IPS-18c (cell line): ENCODE measurements around the gene MED6.

Experiments used
- H3K4me3 ChIP-seq: 2 replicates; pipeline ENCODE4 v1.7.0; 2013; ENCODE audit warnings: low read depth, mild to moderate bottlenecking, low read length, moderate library complexity; ENCODE audit not compliant: insufficient read depth
- H3K9me3 ChIP-seq: one replicate; pipeline ENCODE4 v1.6.1; 2013; ENCODE audit warnings: mild to moderate bottlenecking, low read length, moderate library complexity; ENCODE audit not compliant: control insufficient read depth, insufficient read depth

The MED6 gene, protein sequence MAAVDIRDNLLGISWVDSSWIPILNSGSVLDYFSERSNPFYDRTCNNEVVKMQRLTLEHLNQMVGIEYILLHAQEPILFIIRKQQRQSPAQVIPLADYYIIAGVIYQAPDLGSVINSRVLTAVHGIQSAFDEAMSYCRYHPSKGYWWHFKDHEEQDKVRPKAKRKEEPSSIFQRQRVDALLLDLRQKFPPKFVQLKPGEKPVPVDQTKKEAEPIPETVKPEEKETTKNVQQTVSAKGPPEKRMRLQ

DNA sequence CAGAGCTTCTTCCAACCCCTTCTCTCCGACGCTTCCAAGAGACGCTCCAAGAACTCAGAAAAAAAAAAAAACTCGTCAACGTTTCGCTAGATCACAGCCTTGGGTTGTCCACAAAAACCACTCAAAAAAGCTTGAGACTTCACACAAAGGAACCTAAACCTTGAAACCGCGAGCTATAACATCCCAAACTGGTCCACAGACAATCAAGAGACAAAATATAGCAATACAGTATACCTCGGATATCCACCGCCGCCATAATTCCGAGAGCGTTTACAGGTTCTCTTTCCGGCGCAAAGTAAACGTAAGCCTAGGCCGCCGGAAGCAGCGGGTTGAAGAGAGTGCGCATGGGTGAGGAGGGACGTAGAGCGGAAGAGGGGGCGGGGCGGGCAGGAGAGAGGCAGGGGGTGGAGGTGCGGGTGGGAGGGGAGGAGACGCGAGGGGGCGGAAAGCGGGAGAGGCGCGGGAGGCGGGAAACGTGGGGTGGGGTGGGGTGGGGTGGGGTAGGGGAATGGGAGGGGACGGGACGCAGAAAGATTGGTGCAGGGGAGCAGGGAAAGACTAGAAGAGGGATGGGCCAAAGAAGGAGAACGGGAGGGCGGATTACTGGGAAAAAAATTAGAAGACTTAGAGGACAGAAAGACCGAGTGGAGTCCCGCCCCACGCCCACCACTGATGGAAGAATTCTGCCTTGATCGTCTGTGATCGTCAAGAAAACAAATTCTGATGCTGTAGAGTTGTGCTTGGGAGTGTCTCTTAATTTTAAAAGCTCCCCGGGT, at the start of gene MED6:
Gene MED6, minus strand, starts transcription at position 274 of the 776 bp plus-strand sequence. Its CDS starts 18 bp downstream, at position 256.
- H3K9me3 ChIP-seq, result no peaks in the 10 kb centered on the region
- H3K4me3 ChIP-seq, result peak within 1 kb of the TSS; percentile 65

DNA sequence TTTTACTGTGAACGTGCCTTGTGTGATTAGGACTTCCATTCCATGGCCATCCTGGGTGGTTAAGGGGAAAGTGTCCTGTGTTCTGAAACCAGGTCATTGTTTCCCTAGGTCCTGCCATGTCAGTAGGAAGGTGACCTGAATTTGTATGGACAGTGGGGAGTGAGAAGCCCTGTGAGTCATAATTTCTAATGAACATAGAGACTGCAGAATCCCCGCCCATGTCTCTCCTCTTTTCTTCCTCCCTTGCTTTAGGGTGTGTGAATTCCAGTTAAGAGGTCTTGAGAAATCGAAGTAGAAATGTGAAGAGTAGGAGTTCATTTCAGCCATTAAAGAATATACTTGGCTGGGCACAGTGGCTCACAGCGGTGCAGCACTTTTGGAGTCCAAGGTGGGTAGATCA, 49.3 kb upstream of the MED6 start:
- Histone ChIP-seq H3K4me3 (no peak overlapping the region), H3K9me3 (no peaks in the 10 kb centered on the region)

- Histone ChIP-seq H3K4me3 (no peak overlapping the region), H3K9me3 (no peaks in the 10 kb centered on the region)
Observed at GRCh38 chr14:70648346-70648745, 47.9 kb upstream of the MED6 start.

- Histone ChIP-seq H3K4me3 (no peak overlapping the region), H3K9me3 (no peaks in the 10 kb centered on the region)
Observed at GRCh38 chr14:70646705-70647104, 46.2 kb upstream of the MED6 start.

- H3K4me3 ChIP-seq, result no peak overlapping the region
Observed at GRCh38 chr14:70645892-70646291, 45.4 kb upstream of the MED6 start.

GRCh38 chr14:70643967-70644366, 43.5 kb upstream of the MED6 start:
- Histone ChIP-seq H3K9me3 (no peaks in the 10 kb centered on the region), H3K4me3 (peak overlapping the region; percentile 82; the same call in 1 of the 2 replicates)

More at GRCh38 chr14:70645892-70646291, 45.4 kb upstream of the MED6 start:
- H3K9me3 ChIP-seq, result no peaks in the 10 kb centered on the region

- no peaks in the 10 kb centered on the region for H3K9me3 ChIP-seq
- H3K4me3 ChIP-seq, result peak overlapping the region; percentile 82
Observed at GRCh38 chr14:70642303-70643235, 42.1 kb upstream of the MED6 start.

DNA sequence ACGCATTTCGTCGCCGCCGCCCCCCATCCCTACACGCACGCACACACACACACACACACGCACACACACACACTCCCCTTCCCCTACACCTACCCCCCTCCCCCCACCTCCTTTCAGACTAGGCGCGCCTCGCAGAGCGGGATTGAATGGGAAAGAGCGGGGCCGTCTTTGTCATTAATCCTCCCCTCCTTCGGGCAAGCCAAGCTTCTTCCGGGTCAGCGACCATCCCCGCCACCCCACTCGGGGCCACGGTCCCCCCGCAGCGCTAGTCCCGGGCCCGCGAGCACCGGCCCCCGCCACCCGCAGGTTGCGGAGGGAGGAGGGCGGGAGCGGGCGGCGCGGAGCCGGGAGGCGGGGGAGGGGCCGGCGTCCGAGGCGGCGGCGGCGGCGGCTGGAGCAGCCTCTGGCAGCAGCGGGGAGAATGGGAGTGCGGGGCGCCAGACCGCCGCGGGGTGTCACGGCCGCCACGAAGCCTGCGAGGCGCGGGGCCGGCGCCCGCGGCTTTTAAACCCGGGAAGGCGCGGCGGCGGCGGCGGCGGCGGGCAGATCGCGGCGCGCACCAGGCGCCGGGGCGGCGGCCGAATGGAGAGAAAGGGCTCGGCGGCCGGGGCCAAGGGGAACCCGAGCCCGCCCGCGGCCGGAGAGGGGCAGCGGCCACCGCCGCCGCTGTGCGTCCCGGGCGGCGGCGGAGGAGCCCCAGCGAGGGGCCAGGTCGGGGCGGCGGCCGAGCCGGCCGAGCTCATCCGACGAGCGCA, 41.3 kb upstream of the MED6 start, which contains the start of gene TTC9:
Gene TTC9, plus strand, starts transcription at position 369 of the 755 bp plus-strand sequence. Its CDS starts 214 bp downstream, at position 583.
- Histone ChIP-seq H3K9me3 (no peaks in the 10 kb centered on the region), H3K4me3 (peak within 1 kb of the TSS; percentile 82)

GRCh38 chr14:70640938-70641547, 40.6 kb upstream of the MED6 start:
- peaks cover 2% of the 10 kb centered on the region for H3K9me3 ChIP-seq
- peak overlapping the region; percentile 82 for H3K4me3 ChIP-seq

DNA sequence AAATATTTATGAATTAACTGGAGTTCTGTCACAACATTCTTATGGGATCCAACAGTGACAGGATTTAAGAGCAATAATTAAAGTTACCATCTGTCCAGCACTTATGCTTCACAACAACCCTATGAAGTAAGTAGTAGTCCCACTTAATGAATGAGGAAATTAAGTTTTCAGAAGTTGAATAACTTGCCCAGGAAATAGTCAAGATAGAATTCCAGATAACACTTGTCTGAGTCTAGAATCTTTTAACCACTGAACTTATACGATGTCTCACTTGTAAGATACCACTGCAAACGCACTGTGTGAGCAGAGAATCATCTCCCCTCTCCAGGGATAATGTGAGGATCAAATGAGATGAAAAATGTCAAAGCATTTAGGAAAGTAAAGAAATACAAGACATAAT, 38.0 kb upstream of the MED6 start:
- peaks cover 3% of the 10 kb centered on the region for H3K9me3 ChIP-seq
- no peak overlapping the region for H3K4me3 ChIP-seq

DNA sequence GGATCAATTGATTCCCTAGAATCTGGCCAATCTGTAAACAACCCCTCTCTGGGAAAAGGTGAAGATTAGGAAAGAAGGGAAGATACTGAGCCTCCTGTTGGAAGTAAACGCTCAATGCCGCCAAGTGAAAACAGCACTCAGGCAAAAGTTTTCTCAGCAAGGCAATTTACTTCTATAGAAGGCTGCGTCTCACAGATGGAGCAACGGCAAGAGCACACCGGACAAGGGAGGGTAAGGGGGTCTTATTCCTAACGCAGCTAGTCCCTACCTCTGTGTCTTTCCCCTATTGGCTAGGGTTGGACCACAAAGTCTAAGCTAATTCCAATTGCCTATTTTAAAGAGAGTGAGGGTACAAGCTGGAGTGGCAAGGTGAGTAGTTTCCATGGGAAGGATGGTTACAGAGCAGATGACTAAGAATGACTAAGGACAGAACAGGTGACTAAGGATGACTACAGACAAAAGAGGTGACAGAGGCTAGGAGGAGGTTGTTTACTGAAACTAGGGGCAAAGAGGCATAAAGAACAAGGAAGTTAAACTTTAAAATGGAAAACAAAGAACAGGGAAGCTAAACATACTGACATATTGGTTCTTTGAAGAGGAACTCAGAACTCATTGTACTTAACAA, 35.6 kb upstream of the MED6 start:
- Histone ChIP-seq H3K9me3 (peaks cover 3% of the 10 kb centered on the region), H3K4me3 (no peak overlapping the region)

DNA sequence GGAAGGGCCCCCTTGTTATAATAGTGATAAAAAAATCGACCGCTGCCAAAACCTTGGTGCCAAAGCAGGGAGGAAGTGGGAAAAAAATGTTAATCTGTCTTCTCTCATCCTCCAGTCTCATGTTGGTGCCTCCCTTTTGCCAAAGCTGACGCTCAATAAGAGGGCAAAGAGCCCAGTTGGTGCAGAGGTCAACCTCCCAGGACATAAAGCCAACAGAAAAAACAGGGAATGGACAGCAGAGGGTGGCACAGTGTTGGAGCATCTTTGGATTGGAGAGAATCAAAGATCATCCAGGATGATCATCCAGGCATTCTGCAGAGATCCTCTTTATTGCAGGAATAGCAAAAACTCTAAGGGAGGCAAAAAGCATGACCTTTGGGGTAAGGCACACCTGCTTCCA, 31.5 kb upstream of the MED6 start:
- H3K9me3 ChIP-seq, result peaks cover 3% of the 10 kb centered on the region
- no peak overlapping the region for H3K4me3 ChIP-seq

GRCh38 chr14:70624972-70625371, 24.5 kb upstream of the MED6 start:
- Histone ChIP-seq H3K9me3 (no peaks in the 10 kb centered on the region), H3K4me3 (no peak overlapping the region)

GRCh38 chr14:70622111-70622712, 21.8 kb upstream of the MED6 start:
- no peaks in the 10 kb centered on the region for H3K9me3 ChIP-seq

GRCh38 chr14:70619708-70620107, 19.3 kb upstream of the MED6 start:
- Histone ChIP-seq H3K4me3 (no peak overlapping the region), H3K9me3 (no peaks in the 10 kb centered on the region)

More at GRCh38 chr14:70622111-70622712, 21.8 kb upstream of the MED6 start:
- H3K4me3 ChIP-seq, result no peak overlapping the region

DNA sequence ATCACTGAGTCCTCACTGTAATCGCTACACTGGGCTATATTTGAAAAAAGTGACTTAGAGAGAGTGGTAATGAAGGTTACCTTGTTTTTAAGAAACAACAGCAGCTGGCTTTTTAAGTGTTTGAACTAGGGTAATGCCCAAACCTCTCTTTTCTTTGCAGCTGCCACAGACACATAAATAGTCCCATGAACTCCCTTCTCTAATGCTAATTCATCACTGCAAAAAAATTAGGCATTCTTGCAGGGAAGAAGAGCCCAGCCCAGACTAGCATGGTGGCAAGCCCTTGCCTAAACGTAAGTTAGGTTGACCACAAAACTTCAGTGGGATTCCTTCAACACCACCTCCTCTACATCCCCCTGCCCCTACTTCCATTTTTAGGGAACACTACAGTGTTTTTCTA, 17.9 kb upstream of the MED6 start:
- Histone ChIP-seq H3K4me3 (no peak overlapping the region), H3K9me3 (no peaks in the 10 kb centered on the region)
